Stimulated activated memory B cell treated with anti-CD40 and anti-IgM and Interleukin-4, amounts not matched to agents 10 μg/mL and 1 μg/mL and 100 μg/mL, for 72 hours (primary cell): ENCODE results near the gene AGMO.

ENCODE experiments used
- ATAC-seq: fragments of 150-1000 bp; cut with Tn5 transposase; 2 replicates; pipeline ENCODE4 v1.10.0; 2021
- H3K27ac Mint-ChIP-seq: one replicate; pipeline ENCODE4 v1.8.0; 2022; ENCODE audit warnings: mild to moderate bottlenecking, mixed read lengths
- H3K27me3 Mint-ChIP-seq: one replicate; pipeline ENCODE4 v1.8.0; 2022; ENCODE audit warnings: mixed read lengths
- H3K36me3 Mint-ChIP-seq: one replicate; pipeline ENCODE4 v1.8.0; 2022; ENCODE audit warnings: mixed read lengths
- H3K4me1 Mint-ChIP-seq: one replicate; pipeline ENCODE4 v1.8.0; 2022; ENCODE audit warnings: mixed read lengths
- H3K4me3 Mint-ChIP-seq: one replicate; pipeline ENCODE4 v1.8.0; 2022; ENCODE audit warnings: mild to moderate bottlenecking, moderate library complexity, mixed read lengths
- H3K9me3 Mint-ChIP-seq: one replicate; pipeline ENCODE4 v1.8.0; 2022; ENCODE audit warnings: mixed read lengths

AGMO gene

DNA sequence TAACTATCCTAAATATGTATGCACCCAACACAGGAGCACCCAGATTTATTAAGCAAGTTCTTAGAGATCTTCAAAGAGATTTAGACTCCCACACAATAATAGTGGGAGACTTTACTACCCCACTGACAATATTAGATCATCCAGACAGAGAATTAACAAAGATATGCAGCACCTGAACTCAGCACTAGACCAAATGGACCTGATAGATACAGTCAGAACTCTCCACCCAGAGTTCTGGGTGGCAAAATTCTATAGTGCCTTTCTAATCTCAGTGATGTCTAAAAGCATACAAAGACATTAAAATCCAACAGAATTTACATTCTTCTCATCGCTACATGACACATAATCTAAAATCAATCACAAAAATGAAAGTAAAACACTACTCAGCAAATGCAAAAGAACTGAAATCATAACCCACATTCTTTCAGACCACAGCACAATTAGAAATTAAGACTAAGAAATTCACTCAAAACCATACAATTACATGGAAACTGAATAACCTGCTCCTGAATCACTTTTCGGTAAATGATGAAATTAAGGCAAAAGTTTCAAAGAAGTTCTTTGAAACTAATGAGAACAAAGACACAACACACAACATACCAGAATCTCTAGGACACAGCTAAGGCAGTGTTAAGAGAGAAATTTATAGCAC lies 183.2 kb downstream of the AGMO start:
- H3K36me3 Mint-ChIP-seq = no peaks in the 10 kb centered on the region
- H3K4me3 Mint-ChIP-seq = no peak overlapping the region
- H3K4me1 Mint-ChIP-seq = no peaks in the 10 kb centered on the region
- ATAC-seq = no peak
- H3K27me3 Mint-ChIP-seq = no peaks in the 10 kb centered on the region
- H3K9me3 Mint-ChIP-seq = peaks cover 3% of the 10 kb centered on the region
- H3K27ac Mint-ChIP-seq = no peak overlapping the region

GRCh38 chr7:15376600-15376999 lies 185.2 kb downstream of the AGMO start:
- Mint-ChIP-seq H3K4me1 (no peaks in the 10 kb centered on the region), H3K9me3 (peaks cover 3% of the 10 kb centered on the region), H3K27ac (no peak overlapping the region), H3K27me3 (no peaks in the 10 kb centered on the region), H3K4me3 (no peak overlapping the region), H3K36me3 (no peaks in the 10 kb centered on the region)
- no peak for ATAC-seq

DNA sequence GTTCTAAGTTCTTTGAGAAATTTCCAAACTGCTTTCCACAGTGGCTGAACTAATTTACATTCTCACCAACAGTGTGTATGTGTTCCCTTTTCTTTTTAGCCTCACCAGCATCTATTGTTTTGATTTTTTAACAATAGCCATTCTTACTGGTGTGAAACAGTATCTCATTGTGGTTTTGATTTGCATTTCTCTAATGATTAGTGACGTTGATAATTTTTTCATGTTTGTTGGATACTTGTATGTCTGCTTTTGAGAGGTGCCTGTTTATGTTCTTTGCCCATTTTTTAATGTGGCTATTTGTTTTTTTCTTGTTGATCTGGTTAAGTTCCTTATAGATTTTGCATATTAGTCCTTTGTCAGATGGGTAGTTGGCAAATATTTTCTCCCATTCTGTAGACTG lies 191.4 kb downstream of the AGMO start:
- Mint-ChIP-seq H3K4me1 (no peaks in the 10 kb centered on the region), H3K27ac (no peak overlapping the region), H3K4me3 (no peak overlapping the region), H3K36me3 (no peaks in the 10 kb centered on the region), H3K27me3 (no peaks in the 10 kb centered on the region), H3K9me3 (peaks cover 8% of the 10 kb centered on the region)
- no peak for ATAC-seq

GRCh38 chr7:15368653-15369052 lies 193.2 kb downstream of the AGMO start:
- Mint-ChIP-seq H3K27ac (no peak overlapping the region), H3K36me3 (no peaks in the 10 kb centered on the region), H3K4me1 (no peaks in the 10 kb centered on the region), H3K27me3 (no peaks in the 10 kb centered on the region), H3K9me3 (peaks cover 9% of the 10 kb centered on the region), H3K4me3 (no peak overlapping the region)
- no peak for ATAC-seq

DNA sequence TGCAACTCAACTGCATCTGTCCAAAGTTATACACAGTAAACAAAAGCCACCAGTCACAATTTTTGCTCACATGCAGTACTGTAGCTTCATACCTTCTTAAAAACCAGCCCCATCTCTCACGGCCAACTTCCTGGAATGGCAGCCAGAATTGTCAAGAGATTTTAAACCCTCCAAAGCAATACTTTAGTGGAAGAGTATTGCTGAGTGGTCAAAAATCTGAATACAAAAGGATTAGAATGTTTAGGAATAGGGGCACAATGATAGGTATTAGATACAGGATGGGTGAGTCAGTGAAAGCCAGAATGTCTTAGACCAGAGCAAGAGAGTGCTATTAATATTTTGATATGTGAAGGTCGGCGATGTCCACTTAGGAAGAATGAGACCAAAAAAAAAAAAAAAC lies 193.9 kb downstream of the AGMO start:
- H3K9me3 Mint-ChIP-seq = peaks cover 11% of the 10 kb centered on the region
- H3K27ac Mint-ChIP-seq = no peak overlapping the region
- H3K4me1 Mint-ChIP-seq = no peaks in the 10 kb centered on the region
- no peak for ATAC-seq
- H3K27me3 Mint-ChIP-seq = no peaks in the 10 kb centered on the region
- H3K4me3 Mint-ChIP-seq = no peak overlapping the region
- no peaks in the 10 kb centered on the region for H3K36me3 Mint-ChIP-seq

DNA sequence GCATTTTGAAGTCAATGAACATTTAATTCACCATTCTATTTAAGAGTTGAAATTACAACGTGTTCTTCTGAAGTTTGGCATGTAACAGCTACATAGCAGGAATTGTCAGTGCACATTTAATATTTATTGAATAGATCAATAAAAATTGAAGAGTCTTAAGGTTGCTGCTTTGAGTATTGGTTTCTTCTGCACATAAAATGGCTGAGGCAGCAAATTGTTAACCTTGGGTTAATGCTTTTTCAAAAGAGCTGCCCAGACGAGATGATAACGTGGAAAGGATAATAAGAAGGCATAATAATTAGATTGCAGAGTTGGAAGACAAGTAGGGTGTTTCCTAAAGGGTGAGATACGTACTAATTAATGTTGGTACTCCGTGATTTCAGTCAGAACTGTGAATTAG lies 203.7 kb downstream of the AGMO start:
- H3K4me1 Mint-ChIP-seq = no peaks in the 10 kb centered on the region
- no peaks in the 10 kb centered on the region for H3K27me3 Mint-ChIP-seq
- ATAC-seq = no peak
- no peak overlapping the region for H3K4me3 Mint-ChIP-seq
- H3K27ac Mint-ChIP-seq = no peak overlapping the region
- H3K9me3 Mint-ChIP-seq = no peaks in the 10 kb centered on the region
- H3K36me3 Mint-ChIP-seq = no peaks in the 10 kb centered on the region

DNA sequence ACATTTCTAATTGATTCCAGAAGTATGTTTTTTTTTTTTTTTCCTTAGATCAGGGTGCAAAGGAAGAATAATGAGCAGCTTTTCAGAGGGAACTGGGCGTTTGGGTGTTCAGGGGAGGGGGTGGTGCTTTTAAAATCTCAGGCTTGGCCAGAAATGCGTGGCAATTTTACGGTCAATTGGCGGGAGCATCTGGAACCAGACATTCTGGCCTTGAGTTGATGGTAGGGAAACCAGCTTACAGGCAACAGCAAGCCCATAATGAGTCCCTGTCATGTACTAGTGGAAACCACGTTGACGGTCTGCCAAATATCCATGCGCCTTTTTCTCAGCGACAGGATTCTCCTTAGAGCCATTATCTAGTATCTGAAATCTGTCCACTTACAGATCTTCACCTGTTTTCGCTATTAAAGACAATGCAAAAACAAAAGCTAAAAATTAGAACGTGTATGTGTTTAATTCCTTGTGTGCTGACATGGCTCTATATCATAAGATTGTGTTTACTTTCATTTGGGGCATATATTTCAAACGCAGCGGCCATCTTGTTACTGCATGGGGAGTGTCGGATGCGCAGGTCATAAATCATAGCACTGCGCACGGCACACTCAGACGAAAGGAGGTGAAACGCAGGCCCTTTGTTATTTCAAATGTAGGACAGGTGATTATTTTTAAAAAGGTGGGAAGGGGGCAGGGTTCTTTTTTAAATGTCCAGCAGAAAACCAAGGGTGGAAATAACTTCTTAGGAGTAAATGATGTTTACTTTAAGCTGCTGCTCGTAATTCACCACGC lies 209.2 kb downstream of the AGMO start:
- H3K4me1 Mint-ChIP-seq = no peaks in the 10 kb centered on the region

DNA sequence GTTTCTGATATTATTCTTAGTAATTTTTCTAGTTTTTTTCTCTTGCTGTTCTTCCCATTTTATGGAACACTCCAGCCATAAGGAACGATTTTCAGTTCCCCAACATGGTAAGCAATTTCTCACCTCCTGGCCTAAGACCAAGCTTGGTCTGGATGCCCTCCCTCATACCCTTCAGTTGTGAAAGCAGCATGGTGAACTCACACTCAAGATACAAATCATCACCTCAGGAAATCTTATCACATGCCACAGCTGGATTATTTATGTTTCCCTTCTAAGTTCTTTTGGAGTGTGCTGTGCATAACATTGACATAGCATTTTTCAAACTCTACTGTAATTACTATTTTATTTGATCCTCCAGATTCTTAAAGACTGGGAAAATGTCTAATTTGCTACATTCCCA lies 216.6 kb downstream of the AGMO start:
- Mint-ChIP-seq H3K36me3 (no peaks in the 10 kb centered on the region), H3K4me1 (no peaks in the 10 kb centered on the region), H3K27me3 (no peaks in the 10 kb centered on the region), H3K9me3 (peaks cover 3% of the 10 kb centered on the region), H3K27ac (no peak overlapping the region), H3K4me3 (no peak overlapping the region)
- ATAC-seq = no peak

More for the DNA sequence above, 209.2 kb downstream of the AGMO start:
- Mint-ChIP-seq H3K9me3 (no peaks in the 10 kb centered on the region), H3K27me3 (no peaks in the 10 kb centered on the region), H3K4me3 (no peak overlapping the region), H3K27ac (no peak overlapping the region), H3K36me3 (no peaks in the 10 kb centered on the region)
- ATAC-seq = no peak

GRCh38 chr7:15341817-15342216 lies 220.0 kb downstream of the AGMO start:
- ATAC-seq = no peak
- Mint-ChIP-seq H3K9me3 (peaks cover 7% of the 10 kb centered on the region), H3K4me1 (no peaks in the 10 kb centered on the region), H3K27ac (no peak overlapping the region), H3K27me3 (no peaks in the 10 kb centered on the region), H3K4me3 (no peak overlapping the region), H3K36me3 (no peaks in the 10 kb centered on the region)

DNA sequence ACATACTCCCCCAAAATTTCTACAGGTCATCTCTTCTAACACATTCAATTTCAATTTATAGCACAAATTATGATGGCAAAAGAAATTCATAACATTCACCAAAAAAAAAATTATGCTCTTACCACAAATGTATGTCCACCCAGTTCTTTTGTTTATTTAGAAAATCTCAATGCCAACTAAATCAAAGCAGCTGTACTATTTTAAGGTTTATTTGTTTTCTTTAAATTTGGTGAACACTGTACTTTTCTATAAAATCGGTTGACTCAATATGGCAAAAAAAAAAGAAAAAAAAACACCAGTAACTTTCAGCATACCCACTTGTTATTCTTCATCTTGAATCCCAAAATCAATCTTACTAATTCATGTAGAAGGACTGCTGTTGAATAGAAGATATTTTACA lies 225.7 kb downstream of the AGMO start:
- Mint-ChIP-seq H3K4me1 (no peaks in the 10 kb centered on the region), H3K27ac (no peak overlapping the region), H3K36me3 (no peaks in the 10 kb centered on the region), H3K4me3 (no peak overlapping the region), H3K27me3 (no peaks in the 10 kb centered on the region), H3K9me3 (peaks cover 5% of the 10 kb centered on the region)
- ATAC-seq = no peak

- Mint-ChIP-seq H3K4me1 (no peaks in the 10 kb centered on the region), H3K4me3 (no peak overlapping the region), H3K27ac (no peak overlapping the region), H3K27me3 (no peaks in the 10 kb centered on the region), H3K36me3 (no peaks in the 10 kb centered on the region), H3K9me3 (peaks cover 5% of the 10 kb centered on the region)
- ATAC-seq = no peak
These were observed 226.4 kb downstream of the AGMO start for GRCh38 chr7:15335390-15335789.

- no peaks in the 10 kb centered on the region for H3K27me3 Mint-ChIP-seq
- H3K9me3 Mint-ChIP-seq = peaks cover 5% of the 10 kb centered on the region
These were observed 227.1 kb downstream of the AGMO start for GRCh38 chr7:15334536-15335263.

GRCh38 chr7:15332956-15333355 lies 228.9 kb downstream of the AGMO start:
- Mint-ChIP-seq H3K4me3 (no peak overlapping the region), H3K36me3 (no peaks in the 10 kb centered on the region), H3K9me3 (no peaks in the 10 kb centered on the region), H3K4me1 (no peaks in the 10 kb centered on the region), H3K27me3 (no peaks in the 10 kb centered on the region), H3K27ac (no peak overlapping the region)
- ATAC-seq = no peak

More at GRCh38 chr7:15334536-15335263, 227.1 kb downstream of the AGMO start:
- no peak for ATAC-seq
- Mint-ChIP-seq H3K36me3 (no peaks in the 10 kb centered on the region), H3K27ac (no peak overlapping the region), H3K4me1 (no peaks in the 10 kb centered on the region), H3K4me3 (no peak overlapping the region)

- Mint-ChIP-seq H3K27me3 (no peaks in the 10 kb centered on the region), H3K9me3 (no peaks in the 10 kb centered on the region), H3K4me3 (no peak overlapping the region), H3K4me1 (no peaks in the 10 kb centered on the region), H3K27ac (no peak overlapping the region), H3K36me3 (no peaks in the 10 kb centered on the region)
- ATAC-seq = no peak
These were observed 230.9 kb downstream of the AGMO start for GRCh38 chr7:15330943-15331342.

GRCh38 chr7:15327001-15327400 lies 234.8 kb downstream of the AGMO start:
- no peaks in the 10 kb centered on the region for H3K27me3 Mint-ChIP-seq
- H3K4me1 Mint-ChIP-seq = no peaks in the 10 kb centered on the region
- no peaks in the 10 kb centered on the region for H3K36me3 Mint-ChIP-seq
- no peak overlapping the region for H3K27ac Mint-ChIP-seq
- H3K4me3 Mint-ChIP-seq = no peak overlapping the region
- no peaks in the 10 kb centered on the region for H3K9me3 Mint-ChIP-seq
- ATAC-seq = no peak
